ENCODE measurements around the gene TNFRSF1B. TPM values are rescaled to one million over a fixed set of nuclear protein-coding genes. Genes with fewer than 3 reads are reported as not detected.

The TNFRSF1B gene
- total RNA-seq, 4 donors from 2014 or later: 34.0 to 122 (median 84.5) TPM

DNA sequence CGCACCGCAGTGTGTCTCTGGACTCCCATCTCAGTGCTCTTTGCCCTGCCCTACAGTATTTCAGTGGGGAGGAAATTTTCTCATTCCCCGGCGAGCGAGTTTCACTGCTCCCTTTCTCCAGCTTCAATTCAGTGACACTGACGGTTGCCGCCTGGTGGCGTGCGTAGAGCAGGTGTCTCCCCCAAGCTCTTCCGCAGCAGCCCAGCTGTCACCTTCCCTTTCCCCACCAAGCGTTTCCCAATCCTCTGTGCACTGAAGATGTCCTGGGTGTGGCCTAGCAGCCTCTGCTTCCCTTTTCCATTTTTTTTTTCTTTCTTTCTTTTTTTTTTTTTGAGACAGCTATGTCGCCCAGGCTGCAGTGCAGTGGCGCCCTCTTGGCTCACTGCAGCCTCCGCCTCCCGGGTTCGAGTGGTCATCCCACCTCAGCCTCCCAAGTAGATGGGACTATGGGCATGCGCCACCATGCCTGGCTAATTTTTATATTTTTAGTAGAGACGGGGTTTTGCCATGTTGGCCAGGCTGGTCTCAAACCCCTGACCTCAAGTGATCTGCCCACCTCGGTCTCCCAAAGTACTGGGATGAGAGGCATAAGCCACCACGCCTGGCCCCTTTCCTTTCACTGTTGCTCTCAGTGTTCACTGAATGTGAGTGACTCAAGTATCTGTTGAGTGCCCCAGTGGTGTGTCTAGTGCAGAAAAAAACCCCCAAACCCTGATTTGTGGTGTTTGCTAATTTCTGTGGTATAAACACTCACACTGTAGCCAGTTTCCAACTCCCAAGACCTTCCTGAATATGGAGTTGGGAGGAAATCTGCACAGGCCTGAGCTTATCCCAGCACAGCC lies 30.1 kb downstream of the TNFRSF1B start:
- TF ChIP-seq CTCF (IDR thresholded peaks at IDR 0.05): no peak
- ATAC-seq (ENCODE audit: low FRiP score) (no peak), DNase-seq (ENCODE audit: low spot score) (no peak)

GRCh38 chr1:12197483-12197880 lies 30.7 kb downstream of the TNFRSF1B start:
- DNase-seq (ENCODE audit: low spot score) (no peak), ATAC-seq (ENCODE audit: low FRiP score) (no peak)
- TF ChIP-seq CTCF (IDR thresholded peaks at IDR 0.05): no peak

DNA sequence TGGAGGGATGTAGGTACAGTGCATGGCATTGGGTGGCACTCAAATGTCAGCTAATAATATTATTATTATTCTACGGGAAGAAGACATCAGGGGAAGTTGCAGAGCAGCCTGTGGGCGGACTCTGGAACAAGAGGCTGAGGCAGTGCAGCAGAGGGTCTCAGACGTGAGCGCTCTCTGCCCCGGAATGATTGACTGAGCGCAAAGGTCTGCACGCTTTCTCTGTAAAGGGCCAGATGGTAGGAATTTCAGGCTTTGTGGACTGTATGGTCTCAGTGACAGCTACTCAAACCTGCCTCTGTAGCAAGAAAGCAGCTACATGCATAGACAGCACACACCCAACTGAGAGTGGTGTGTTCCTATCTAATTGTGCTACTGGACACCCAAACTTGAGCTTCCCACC lies 33.4 kb downstream of the TNFRSF1B start:
- ATAC-seq (ENCODE audit: low FRiP score): no peak
- DNase-seq (ENCODE audit: low spot score): no peak
- no peak for TF ChIP-seq CTCF (IDR thresholded peaks at IDR 0.05)

GRCh38 chr1:12201352-12202189 lies 34.8 kb downstream of the TNFRSF1B start:
- TF ChIP-seq CTCF (IDR thresholded peaks at IDR 0.05): no peak
- ATAC-seq (ENCODE audit: low FRiP score): no peak
- no peak for DNase-seq (ENCODE audit: low spot score)

DNA sequence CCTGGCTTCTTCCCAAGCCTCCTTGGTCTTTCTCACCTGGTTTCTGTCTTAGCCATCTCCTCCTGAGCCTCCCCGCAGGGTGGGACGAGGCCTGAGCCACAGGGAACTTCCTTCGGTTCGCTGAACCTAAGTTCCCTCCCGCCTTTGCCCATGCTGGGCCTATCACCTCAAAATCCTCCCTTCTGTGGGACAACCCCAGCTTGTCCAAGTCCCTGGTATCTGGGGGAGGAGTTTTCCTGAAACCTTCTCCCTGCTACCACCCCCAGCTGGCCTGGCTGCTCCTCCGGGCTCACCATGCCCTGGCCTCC lies 35.4 kb downstream of the TNFRSF1B start:
- ATAC-seq (ENCODE audit: low FRiP score) (no peak), DNase-seq (ENCODE audit: low spot score) (no peak)
- no peak for TF ChIP-seq CTCF (IDR thresholded peaks at IDR 0.05)

GRCh38 chr1:12202577-12202976 lies 35.8 kb downstream of the TNFRSF1B start:
- DNase-seq (ENCODE audit: low spot score) (no peak), ATAC-seq (ENCODE audit: low FRiP score) (no peak)
- TF ChIP-seq CTCF (IDR thresholded peaks at IDR 0.05): no peak
